GM20000 (cell line): ENCODE results near the gene CFAP91.

Source experiments
- DNase-seq: peaks from one replicate; pipeline ENCODE4 v3.0.0; 2012; ENCODE audit warnings: low spot score
- CTCF ChIP-seq: IDR thresholded peaks from 2 replicates; pipeline ENCODE4 v1.5.1; 2012; ENCODE audit warnings: mild to moderate bottlenecking, control low read depth; ENCODE audit errors: extremely low read depth, missing control alignments

CFAP91 gene

GRCh38 chr3:119731560-119732343 lies 28.9 kb downstream of the CFAP91 start:
- no peak for DNase-seq
- TF ChIP-seq CTCF, result no peak

- DNase-seq, result no peak
- no peak for TF ChIP-seq CTCF
These were observed 31.0 kb downstream of the CFAP91 start for GRCh38 chr3:119733812-119734211.

- no peak for TF ChIP-seq CTCF
- DNase-seq, result no peak
These were observed 35.9 kb downstream of the CFAP91 start for GRCh38 chr3:119738741-119739140.

- DNase-seq, result no peak
- TF ChIP-seq CTCF, result no peak
These were observed 39.1 kb downstream of the CFAP91 start for GRCh38 chr3:119741657-119742590.

GRCh38 chr3:119743921-119744320 lies 41.1 kb downstream of the CFAP91 start:
- DNase-seq, result no peak
- TF ChIP-seq CTCF, result no peak

- no peak for DNase-seq
- TF ChIP-seq CTCF, result no peak
These were observed 43.1 kb downstream of the CFAP91 start for GRCh38 chr3:119745942-119746341.

GRCh38 chr3:119746423-119746822 lies 43.6 kb downstream of the CFAP91 start:
- TF ChIP-seq CTCF, result no peak

More at GRCh38 chr3:119746423-119746822, 43.6 kb downstream of the CFAP91 start:
- DNase-seq, result no peak
